ENCODE measurements around the gene SCN8A. TPM values are rescaled to one million over a fixed set of nuclear protein-coding genes. Genes with fewer than 3 reads are reported as not detected.
A peak's percentile ranks its signal among the peaks of the same experiment; 100 is the strongest.

SCN8A gene
- total and polyA plus RNA-seq, 2 experiments from 2014 or later = 4.6 to 23.9 TPM

DNA sequence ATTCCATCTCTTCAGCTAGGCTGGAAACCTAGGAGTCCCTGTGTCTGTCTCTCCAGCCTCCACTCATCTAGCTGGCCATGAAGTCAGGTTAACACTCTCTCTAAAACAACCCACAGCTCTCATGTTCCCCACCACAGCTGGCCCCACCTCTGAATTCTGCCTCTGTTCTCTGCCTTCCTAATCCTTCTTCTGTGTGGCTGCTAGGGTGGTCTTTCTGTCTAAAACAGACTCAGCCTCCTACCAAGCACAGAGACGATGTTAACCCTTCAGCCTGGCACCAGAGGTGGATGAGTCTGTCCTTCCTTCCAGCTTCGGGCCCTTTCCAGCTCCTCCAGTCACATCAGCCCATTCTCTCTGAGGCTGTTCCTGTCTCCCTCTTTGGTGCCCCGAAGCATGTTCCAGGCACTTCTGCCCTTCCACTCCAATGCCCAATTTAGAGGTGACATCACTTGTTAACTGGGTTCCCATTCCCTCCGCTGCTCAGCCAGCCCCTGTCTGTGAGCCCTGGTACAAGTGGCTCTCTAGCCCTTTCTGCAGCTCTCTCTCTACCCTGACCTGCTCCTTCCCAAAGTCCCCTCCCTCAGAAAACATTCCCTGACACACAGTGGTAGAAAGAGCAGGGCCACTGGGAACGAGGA lies 248.4 kb downstream of the SCN8A start:
- Histone ChIP-seq H3K4me2 (no peak overlapping the region), H2AFZ (no peak overlapping the region), H3K4me1 (ENCODE audit: insufficient read depth) (peaks cover 39% of the 10 kb centered on the region), H3K4me3 (no peak overlapping the region), H3K79me2 (replicated peaks; ENCODE audit: insufficient read depth) (no peaks in the 10 kb centered on the region), H3F3A (replicated peaks; ENCODE audit: low read depth) (no peaks in the 10 kb centered on the region), H3K36me3 (ENCODE audit: insufficient read depth) (no peaks in the 10 kb centered on the region), H3K27me3 (ENCODE audit: insufficient read depth) (0 out of 2 replicates have a peak, but pooled peaks cover 4% of the 10 kb centered on the region), H3K27ac (ENCODE audit: low read depth) (no peak overlapping the region), H4K20me1 (replicated peaks; ENCODE audit: insufficient read depth) (no peaks in the 10 kb centered on the region; the same call in 1 of the 2 replicates), H3K9me2 (ENCODE audit: insufficient read depth) (no peaks in the 10 kb centered on the region)
- H3K9me3 Mint-ChIP-seq = no peaks in the 10 kb centered on the region; the same call in 2 of the 3 replicates
- H3K4me3 Mint-ChIP-seq = no peak overlapping the region
- H3K4me1 Mint-ChIP-seq = peaks cover 57% of the 10 kb centered on the region
- H3K27ac Mint-ChIP-seq = no peak overlapping the region
- H3K27me3 Mint-ChIP-seq (ENCODE audit: insufficient read depth, low read depth, poor library complexity) = peaks cover 16% of the 10 kb centered on the region
- ATAC-seq (no peak), DNase-seq (ENCODE audit: low spot score) (peak; percentile 22)
- TF ChIP-seq POLR2AphosphoS5 (IDR thresholded peaks at IDR 0.05; ENCODE audit: low read depth) = no peak
- no peak for TF ChIP-seq NANOG (IDR thresholded peaks at IDR 0.05; ENCODE audit: borderline replicate concordance)
- no peak for TF ChIP-seq JUNB (IDR thresholded peaks at IDR 0.05; ENCODE audit: unreplicated experiment)
- TF ChIP-seq EZH2 (IDR thresholded peaks at IDR 0.05; ENCODE audit: low read depth, unreplicated experiment) = no peak
- TF ChIP-seq, protein P1, sequence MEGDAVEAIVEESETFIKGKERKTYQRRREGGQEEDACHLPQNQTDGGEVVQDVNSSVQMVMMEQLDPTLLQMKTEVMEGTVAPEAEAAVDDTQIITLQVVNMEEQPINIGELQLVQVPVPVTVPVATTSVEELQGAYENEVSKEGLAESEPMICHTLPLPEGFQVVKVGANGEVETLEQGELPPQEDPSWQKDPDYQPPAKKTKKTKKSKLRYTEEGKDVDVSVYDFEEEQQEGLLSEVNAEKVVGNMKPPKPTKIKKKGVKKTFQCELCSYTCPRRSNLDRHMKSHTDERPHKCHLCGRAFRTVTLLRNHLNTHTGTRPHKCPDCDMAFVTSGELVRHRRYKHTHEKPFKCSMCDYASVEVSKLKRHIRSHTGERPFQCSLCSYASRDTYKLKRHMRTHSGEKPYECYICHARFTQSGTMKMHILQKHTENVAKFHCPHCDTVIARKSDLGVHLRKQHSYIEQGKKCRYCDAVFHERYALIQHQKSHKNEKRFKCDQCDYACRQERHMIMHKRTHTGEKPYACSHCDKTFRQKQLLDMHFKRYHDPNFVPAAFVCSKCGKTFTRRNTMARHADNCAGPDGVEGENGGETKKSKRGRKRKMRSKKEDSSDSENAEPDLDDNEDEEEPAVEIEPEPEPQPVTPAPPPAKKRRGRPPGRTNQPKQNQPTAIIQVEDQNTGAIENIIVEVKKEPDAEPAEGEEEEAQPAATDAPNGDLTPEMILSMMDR (conservative IDR thresholded peaks at IDR 0.05; ENCODE audit: low read depth in 2 of 2) = no peak
- TF ChIP-seq ZNF331 (CRISPR knock-in tag; IDR thresholded peaks at IDR 0.05; ENCODE audit: low read depth) = no peak
- TF ChIP-seq ZNF114 (CRISPR knock-in tag; IDR thresholded peaks at IDR 0.05) = no peak
- TF ChIP-seq CREB1 (CRISPR knock-in tag; IDR thresholded peaks at IDR 0.05; ENCODE audit: low read depth) = no peak
- TF ChIP-seq, protein P2, sequence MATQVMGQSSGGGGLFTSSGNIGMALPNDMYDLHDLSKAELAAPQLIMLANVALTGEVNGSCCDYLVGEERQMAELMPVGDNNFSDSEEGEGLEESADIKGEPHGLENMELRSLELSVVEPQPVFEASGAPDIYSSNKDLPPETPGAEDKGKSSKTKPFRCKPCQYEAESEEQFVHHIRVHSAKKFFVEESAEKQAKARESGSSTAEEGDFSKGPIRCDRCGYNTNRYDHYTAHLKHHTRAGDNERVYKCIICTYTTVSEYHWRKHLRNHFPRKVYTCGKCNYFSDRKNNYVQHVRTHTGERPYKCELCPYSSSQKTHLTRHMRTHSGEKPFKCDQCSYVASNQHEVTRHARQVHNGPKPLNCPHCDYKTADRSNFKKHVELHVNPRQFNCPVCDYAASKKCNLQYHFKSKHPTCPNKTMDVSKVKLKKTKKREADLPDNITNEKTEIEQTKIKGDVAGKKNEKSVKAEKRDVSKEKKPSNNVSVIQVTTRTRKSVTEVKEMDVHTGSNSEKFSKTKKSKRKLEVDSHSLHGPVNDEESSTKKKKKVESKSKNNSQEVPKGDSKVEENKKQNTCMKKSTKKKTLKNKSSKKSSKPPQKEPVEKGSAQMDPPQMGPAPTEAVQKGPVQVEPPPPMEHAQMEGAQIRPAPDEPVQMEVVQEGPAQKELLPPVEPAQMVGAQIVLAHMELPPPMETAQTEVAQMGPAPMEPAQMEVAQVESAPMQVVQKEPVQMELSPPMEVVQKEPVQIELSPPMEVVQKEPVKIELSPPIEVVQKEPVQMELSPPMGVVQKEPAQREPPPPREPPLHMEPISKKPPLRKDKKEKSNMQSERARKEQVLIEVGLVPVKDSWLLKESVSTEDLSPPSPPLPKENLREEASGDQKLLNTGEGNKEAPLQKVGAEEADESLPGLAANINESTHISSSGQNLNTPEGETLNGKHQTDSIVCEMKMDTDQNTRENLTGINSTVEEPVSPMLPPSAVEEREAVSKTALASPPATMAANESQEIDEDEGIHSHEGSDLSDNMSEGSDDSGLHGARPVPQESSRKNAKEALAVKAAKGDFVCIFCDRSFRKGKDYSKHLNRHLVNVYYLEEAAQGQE (IDR thresholded peaks at IDR 0.05; ENCODE audit: unreplicated experiment) = no peak
- no peak for TF ChIP-seq STAT1 (IDR thresholded peaks at IDR 0.05; ENCODE audit: unreplicated experiment)
- no peak for TF ChIP-seq EZH2phosphoT487 (IDR thresholded peaks at IDR 0.05; ENCODE audit: unreplicated experiment)
- TF ChIP-seq, protein P3, sequence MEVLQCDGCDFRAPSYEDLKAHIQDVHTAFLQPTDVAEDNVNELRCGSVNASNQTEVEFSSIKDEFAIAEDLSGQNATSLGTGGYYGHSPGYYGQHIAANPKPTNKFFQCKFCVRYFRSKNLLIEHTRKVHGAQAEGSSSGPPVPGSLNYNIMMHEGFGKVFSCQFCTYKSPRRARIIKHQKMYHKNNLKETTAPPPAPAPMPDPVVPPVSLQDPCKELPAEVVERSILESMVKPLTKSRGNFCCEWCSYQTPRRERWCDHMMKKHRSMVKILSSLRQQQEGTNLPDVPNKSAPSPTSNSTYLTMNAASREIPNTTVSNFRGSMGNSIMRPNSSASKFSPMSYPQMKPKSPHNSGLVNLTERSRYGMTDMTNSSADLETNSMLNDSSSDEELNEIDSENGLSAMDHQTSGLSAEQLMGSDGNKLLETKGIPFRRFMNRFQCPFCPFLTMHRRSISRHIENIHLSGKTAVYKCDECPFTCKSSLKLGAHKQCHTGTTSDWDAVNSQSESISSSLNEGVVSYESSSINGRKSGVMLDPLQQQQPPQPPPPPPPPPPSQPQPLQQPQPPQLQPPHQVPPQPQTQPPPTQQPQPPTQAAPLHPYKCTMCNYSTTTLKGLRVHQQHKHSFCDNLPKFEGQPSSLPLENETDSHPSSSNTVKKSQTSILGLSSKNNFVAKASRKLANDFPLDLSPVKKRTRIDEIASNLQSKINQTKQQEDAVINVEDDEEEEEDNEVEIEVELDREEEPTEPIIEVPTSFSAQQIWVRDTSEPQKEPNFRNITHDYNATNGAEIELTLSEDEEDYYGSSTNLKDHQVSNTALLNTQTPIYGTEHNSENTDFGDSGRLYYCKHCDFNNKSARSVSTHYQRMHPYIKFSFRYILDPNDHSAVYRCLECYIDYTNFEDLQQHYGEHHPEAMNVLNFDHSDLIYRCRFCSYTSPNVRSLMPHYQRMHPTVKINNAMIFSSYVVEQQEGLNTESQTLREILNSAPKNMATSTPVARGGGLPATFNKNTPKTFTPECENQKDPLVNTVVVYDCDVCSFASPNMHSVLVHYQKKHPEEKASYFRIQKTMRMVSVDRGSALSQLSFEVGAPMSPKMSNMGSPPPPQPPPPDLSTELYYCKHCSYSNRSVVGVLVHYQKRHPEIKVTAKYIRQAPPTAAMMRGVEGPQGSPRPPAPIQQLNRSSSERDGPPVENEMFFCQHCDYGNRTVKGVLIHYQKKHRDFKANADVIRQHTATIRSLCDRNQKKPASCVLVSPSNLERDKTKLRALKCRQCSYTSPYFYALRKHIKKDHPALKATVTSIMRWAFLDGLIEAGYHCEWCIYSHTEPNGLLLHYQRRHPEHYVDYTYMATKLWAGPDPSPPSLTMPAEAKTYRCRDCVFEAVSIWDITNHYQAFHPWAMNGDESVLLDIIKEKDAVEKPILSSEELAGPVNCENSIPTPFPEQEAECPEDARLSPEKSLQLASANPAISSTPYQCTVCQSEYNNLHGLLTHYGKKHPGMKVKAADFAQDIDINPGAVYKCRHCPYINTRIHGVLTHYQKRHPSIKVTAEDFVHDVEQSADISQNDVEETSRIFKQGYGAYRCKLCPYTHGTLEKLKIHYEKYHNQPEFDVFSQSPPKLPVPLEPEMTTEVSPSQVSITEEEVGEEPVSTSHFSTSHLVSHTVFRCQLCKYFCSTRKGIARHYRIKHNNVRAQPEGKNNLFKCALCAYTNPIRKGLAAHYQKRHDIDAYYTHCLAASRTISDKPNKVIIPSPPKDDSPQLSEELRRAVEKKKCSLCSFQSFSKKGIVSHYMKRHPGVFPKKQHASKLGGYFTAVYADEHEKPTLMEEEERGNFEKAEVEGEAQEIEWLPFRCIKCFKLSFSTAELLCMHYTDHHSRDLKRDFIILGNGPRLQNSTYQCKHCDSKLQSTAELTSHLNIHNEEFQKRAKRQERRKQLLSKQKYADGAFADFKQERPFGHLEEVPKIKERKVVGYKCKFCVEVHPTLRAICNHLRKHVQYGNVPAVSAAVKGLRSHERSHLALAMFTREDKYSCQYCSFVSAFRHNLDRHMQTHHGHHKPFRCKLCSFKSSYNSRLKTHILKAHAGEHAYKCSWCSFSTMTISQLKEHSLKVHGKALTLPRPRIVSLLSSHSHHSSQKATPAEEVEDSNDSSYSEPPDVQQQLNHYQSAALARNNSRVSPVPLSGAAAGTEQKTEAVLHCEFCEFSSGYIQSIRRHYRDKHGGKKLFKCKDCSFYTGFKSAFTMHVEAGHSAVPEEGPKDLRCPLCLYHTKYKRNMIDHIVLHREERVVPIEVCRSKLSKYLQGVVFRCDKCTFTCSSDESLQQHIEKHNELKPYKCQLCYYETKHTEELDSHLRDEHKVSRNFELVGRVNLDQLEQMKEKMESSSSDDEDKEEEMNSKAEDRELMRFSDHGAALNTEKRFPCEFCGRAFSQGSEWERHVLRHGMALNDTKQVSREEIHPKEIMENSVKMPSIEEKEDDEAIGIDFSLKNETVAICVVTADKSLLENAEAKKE (CRISPR knock-in tag; IDR thresholded peaks at IDR 0.05) = no peak
- TF ChIP-seq, protein P4, sequence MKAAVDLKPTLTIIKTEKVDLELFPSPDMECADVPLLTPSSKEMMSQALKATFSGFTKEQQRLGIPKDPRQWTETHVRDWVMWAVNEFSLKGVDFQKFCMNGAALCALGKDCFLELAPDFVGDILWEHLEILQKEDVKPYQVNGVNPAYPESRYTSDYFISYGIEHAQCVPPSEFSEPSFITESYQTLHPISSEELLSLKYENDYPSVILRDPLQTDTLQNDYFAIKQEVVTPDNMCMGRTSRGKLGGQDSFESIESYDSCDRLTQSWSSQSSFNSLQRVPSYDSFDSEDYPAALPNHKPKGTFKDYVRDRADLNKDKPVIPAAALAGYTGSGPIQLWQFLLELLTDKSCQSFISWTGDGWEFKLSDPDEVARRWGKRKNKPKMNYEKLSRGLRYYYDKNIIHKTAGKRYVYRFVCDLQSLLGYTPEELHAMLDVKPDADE (IDR thresholded peaks at IDR 0.05) = no peak
- H3K36me3 Mint-ChIP-seq (ENCODE audit: low read depth) = no peaks in the 10 kb centered on the region

Data from GM23338 (cell line).